ENCODE data around the gene RCN2.

DNA sequence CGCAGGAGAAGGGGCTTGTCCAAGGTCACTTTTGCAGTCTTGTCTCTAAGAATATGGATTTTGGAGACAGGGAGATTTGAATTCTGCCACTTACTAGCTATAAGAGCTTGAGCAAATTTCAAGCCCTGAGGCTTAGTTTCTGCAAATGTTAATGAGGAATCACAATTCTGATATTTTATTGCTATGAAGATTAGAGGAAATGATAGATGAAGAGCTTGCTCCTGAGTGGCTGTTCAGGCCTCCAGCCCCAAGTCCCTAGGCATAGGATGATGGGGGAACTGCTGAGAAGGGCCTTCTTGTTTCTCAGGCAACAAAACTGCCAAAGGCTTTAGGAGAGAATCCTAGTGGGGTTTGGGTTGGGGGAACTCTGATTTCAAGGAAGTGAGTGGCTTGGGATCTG lies 44.6 kb downstream of the RCN2 start:
- TF ChIP-seq, protein P1, sequence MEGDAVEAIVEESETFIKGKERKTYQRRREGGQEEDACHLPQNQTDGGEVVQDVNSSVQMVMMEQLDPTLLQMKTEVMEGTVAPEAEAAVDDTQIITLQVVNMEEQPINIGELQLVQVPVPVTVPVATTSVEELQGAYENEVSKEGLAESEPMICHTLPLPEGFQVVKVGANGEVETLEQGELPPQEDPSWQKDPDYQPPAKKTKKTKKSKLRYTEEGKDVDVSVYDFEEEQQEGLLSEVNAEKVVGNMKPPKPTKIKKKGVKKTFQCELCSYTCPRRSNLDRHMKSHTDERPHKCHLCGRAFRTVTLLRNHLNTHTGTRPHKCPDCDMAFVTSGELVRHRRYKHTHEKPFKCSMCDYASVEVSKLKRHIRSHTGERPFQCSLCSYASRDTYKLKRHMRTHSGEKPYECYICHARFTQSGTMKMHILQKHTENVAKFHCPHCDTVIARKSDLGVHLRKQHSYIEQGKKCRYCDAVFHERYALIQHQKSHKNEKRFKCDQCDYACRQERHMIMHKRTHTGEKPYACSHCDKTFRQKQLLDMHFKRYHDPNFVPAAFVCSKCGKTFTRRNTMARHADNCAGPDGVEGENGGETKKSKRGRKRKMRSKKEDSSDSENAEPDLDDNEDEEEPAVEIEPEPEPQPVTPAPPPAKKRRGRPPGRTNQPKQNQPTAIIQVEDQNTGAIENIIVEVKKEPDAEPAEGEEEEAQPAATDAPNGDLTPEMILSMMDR (conservative IDR thresholded peaks at IDR 0.05; ENCODE audit: low read depth, low read length), result no peak
- no peak for TF ChIP-seq EZH2phosphoT487 (IDR thresholded peaks at IDR 0.05; ENCODE audit: borderline replicate concordance, low read length)
- TF ChIP-seq EZH2 (IDR thresholded peaks at IDR 0.05; ENCODE audit: low read length, unreplicated experiment), result no peak
